ENCODE results near the gene SPRR2A.
"Not testable (repeated sequence)": the region's sequence is repeated elsewhere in the genome, so short reads cannot be mapped to it uniquely, and the experiment has no call there.

Gene SPRR2A

GRCh38 chr1:153057375-153057774, at the start of gene SPRR2A:
TSS of gene SPRR2A (minus strand) at chr1:153057512. CDS start at chr1:153056735, 777 bp downstream.
- DNase-seq (ENCODE audit: low spot score): no peak

GRCh38 chr1:153100245-153100644, 42.9 kb upstream of the SPRR2A start:
- DNase-seq (ENCODE audit: low spot score): no peak

DNA sequence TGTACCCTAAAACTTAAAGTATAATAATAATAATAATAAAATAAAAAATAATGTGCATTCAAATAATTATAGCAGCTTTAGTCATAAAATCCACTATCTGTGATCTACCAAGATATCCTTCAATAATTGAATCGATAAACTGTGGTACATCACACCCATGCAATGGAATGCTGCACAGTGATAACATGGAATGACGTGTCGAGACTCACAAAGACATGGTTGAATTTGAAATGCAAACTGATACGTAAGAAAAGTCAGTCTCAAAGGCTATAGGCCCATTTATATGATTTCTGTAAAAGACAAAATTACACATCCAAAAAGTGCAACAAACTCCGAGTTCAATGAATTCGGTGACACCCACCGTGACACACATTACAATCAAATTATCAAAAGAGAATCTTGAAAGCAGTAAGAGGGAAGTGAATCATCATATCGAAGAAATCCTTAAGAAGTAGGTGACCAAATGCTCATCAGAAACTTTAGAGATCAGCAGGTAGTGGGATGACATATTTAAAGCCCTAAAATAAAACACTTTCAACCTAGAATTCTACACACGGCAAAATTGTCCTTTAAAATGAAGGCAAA, 42.2 kb upstream of the SPRR2A start:
- DNase-seq (ENCODE audit: low spot score): no peak

DNA sequence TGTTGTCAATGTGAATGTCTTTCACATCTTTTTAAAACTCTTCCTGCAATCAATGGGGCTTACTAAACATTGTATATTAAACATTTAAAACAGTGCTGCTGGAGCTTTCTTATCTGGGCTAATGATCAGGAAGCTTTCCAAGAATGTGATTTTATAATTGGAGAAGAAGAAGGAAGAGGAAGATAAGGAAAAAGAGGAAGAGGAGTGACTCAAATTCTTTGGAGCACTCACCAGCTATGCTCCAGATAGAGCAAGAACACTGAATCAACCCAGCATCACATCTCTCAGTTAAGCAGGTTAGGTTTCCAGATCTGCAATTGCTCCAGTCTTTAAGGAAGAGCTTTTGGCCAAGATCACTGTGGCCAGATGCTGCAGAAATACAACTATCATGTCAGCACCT, 38.5 kb upstream of the SPRR2A start:
- DNase-seq (ENCODE audit: low spot score): no peak

DNA sequence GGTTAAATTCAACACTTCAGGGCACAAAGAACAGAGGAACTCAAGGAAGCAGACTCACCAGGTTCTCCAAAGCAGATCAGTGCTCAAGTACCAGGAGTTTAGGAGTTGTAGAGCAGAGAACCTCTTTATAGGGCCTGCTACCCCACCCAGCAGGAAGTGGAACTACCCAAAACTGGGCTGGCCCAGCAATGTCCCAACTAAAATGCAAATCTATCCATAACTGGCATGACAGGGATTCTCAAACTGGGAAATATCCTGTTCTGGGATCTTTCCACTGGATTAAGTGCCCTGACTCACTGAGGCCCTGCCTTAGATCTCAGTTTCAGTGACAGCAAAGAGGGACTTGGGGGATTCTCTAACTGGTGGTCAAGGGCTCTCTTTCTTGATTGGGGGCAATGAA, 37.1 kb upstream of the SPRR2A start, which contains the start of gene SPRR2E:
TSS of gene SPRR2E (minus strand) at position 101 of the 400 bp plus-strand sequence. CDS start 775 bp downstream, outside the sequence.
- DNase-seq (ENCODE audit: low spot score): no peak

DNA sequence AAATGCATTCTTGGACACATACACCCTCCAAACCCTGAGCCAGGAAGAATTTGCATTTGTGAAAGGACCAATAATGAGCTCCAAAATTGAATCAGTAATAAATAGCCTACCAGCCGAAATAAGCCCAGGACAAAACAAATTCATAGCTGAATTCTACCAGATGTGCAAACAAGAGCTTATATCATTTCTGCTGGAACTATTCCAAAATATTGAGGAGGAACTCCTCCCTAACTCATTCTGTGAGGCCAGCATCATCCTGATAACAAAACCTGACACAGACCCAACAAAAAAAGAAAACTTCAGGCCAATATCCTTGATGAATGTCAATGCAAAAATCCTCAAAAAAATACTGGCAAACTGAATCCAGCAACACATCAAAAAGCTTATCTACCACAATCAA, 30.3 kb upstream of the SPRR2A start:
- DNase-seq (ENCODE audit: low spot score): no peak

DNA sequence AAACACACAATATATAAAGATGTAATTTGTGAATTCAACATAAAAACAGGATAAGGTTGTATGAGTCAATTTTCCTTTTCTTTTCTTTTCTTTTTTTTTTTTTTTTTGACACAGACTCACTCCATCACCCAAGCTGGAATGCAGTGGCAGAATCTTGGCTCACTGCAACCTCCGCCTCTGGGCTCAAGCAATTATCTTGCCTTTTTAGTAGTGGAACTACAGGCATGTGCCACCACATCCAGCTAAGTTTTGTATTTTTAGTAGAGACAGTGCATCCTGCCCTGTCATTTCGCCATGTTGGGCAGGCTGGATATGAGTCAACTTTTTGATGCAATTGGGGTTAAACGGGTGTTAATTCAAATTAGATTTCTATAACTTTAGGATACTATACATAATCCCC, 24.4 kb upstream of the SPRR2A start:
- no peak for DNase-seq (ENCODE audit: low spot score)

GRCh38 chr1:153072806-153073726, 15.8 kb upstream of the SPRR2A start:
- DNase-seq (ENCODE audit: low spot score): no peak

DNA sequence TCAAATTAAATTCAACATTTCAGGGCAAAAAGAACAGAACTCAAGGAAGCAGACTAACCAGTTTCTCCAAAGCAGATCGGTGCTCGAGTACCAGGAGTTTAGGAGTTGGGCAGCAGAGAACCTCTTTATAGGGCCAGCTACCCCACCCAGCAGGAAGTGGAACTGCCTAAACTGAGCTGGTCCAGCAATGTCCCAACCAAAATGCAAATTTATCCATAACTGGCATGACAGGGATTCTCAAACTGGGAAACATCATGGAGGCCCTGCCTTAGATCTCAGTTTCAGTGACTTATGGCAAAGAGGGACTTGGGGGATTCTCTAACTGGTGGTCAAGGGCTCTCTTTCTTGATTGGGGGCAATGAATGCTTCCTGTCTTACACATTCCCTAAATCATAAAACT, 14.2 kb upstream of the SPRR2A start, which contains the start of gene SPRR2B:
TSS of gene SPRR2B (minus strand) at position 101 of the 400 bp plus-strand sequence. CDS start 772 bp downstream, outside the sequence.
- no peak for DNase-seq (ENCODE audit: low spot score)

- no peak for DNase-seq (ENCODE audit: low spot score)
Observed at GRCh38 chr1:153070243-153070642, 12.9 kb upstream of the SPRR2A start.

- DNase-seq (ENCODE audit: low spot score): no peak
Observed at GRCh38 chr1:153058826-153059784, 1.8 kb upstream of the SPRR2A start.

DNA sequence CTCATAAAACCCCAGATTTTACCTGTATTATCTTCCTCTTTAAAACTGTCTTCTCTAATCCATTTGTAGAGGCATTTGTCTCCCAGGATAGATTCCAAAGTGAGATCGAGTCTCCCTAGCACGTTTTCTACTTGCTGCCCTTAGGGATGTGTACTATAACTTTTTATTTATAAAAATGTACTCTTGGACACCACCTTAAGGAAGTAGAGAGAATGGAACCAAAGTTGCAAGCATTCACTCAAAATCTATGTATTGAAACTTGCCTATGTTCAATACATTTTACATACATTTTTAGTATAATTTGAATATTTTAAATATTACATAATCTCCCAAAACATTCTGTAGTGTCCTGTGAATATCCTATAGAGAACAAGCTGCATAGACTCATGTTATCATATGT, 842 bp upstream of the SPRR2A start:
- no peak for DNase-seq (ENCODE audit: low spot score)

GRCh38 chr1:153056111-153056510, 1.2 kb downstream of the SPRR2A start:
- not testable (repeated sequence) for DNase-seq (ENCODE audit: low spot score)

DNA sequence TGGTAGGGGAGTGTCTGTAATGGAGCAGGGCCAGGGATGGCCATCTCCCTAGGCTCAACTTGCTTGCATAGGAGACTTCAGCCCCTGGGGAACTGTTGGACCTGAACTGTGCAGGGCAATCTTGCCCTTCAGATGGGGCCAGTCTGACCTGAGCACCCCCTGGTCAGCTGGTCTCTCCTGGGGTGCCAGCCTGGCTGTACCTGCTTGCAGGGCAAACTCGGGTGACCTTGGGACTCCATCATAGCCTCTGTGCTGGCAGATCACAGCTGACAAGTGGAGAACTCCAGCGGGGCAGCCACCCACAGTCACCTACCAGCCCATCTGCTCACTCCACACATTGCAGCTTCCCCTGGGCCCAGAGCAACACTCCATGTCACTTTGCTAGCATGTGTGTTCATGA, 8.1 kb downstream of the SPRR2A start:
- no peak for DNase-seq (ENCODE audit: low spot score)

DNA sequence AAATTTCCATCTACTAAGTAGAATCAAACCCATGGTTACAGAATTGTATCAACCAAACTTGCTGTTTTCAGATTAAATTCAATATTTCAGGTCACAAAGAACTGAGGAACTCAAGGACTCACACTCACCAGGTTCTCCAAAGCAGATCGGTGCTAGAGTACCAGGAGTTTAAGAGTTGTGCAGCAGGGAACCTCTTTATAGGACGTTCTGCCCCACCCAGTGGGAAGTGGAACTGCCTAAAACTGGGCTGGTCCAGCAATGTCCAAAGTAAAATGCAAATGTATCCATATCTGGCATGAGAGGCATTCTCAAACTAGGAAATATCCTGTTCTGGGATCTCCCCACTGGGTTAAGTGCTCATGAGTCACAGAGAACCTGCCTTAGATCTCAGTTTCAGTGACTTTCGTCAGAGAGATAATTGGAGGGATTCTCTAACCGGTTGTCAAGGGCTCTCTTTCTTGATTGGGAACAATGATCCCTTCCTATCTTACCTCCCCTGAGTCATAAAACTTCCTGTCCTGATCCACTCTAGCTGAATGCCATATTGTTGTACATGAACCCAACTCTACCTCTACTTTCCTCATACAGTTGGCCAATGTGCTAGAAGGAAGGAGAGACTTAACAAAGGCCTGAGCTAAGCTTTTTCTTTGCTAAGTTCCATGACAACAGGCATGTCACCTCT, 16.2 kb downstream of the SPRR2A start, which contains the start of gene SPRR2D:
TSS of gene SPRR2D (minus strand) at position 171 of the 682 bp plus-strand sequence. CDS start 774 bp downstream, outside the sequence.
- no peak for DNase-seq (ENCODE audit: low spot score)

GRCh38 chr1:153035211-153035610, 22.1 kb downstream of the SPRR2A start:
- DNase-seq (ENCODE audit: low spot score): no peak

GRCh38 chr1:153032677-153033308, 24.5 kb downstream of the SPRR2A start:
- peak; percentile 44 for DNase-seq (ENCODE audit: low spot score)

DNA sequence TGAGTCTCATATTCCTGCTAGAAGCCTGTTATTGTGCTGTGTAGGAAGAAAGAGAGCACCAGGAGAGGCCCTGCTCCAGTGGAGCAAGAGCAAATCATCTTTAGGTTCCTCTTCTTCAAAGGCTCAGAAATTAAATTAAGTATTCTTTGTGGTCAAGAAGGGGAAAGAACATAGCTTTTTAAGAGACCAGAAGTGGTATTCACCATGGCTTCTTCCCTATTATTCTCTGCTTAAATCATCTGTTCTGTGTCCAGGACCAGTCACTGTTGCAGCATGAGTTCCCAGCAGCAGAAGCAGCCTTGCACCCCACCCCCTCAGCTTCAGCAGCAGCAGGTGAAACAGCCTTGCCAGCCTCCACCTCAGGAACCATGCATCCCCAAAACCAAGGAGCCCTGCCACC, 25.2 kb downstream of the SPRR2A start:
- no peak for DNase-seq (ENCODE audit: low spot score)

- DNase-seq (ENCODE audit: low spot score): no peak
Observed at GRCh38 chr1:153030895-153031294, 26.4 kb downstream of the SPRR2A start, which contains the start of gene SPRR1B. TSS of gene SPRR1B (plus strand) at chr1:153031203. CDS start at chr1:153032346, 1,143 bp downstream.

DNA sequence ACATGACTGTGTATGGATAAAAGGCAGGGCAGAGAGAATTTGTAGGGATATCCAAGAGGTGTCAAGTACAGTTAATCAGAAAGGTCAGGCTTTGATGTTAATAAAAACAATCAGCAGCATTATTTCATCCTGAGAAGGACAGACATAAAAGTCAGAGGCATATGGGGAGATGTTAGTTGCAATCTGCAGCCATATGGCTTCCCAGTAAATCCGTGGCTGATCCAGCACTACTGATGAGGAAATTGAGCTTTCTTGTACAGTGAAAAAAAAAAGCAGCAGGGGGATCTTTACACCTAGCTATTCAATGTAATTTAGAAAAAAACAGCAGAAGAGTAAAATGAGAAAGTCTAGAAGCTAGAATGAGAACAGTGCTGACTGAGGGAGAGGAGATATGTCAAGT, 28.5 kb downstream of the SPRR2A start:
- DNase-seq (ENCODE audit: low spot score): no peak

- no peak for DNase-seq (ENCODE audit: low spot score)
Observed at GRCh38 chr1:153025797-153026196, 31.5 kb downstream of the SPRR2A start.
